Large intestine (tissue), 3 donors: ENCODE data around the gene SLC4A3. TPM values are rescaled to one million over a fixed set of nuclear protein-coding genes. Genes with fewer than 3 reads are reported as not detected.

ENCODE experiments used
- DNase-seq, 2 donors: peaks; one replicate each; pipeline versions ENCODE4 v3.0.0 to v3.0.0-alpha.2; 2013
- H3K27ac ChIP-seq: one replicate; pipeline ENCODE4 v1.5.1; 2013; ENCODE audit warnings: low read length
- H3K27me3 ChIP-seq: 2 replicates; pipeline ENCODE4 v1.6.1; 2013; ENCODE audit warnings: low read length; ENCODE audit not compliant: control insufficient read depth, insufficient read depth
- H3K36me3 ChIP-seq: 2 replicates; pipeline ENCODE4 v1.6.1; 2013; ENCODE audit warnings: low read length; ENCODE audit not compliant: control insufficient read depth, insufficient read depth
- H3K4me1 ChIP-seq: one replicate; pipeline ENCODE4 v1.6.1; 2013; ENCODE audit warnings: low read length; ENCODE audit not compliant: control insufficient read depth, insufficient read depth
- H3K4me3 ChIP-seq: one replicate; pipeline ENCODE4 v1.5.1; 2013; ENCODE audit warnings: low read length
- H3K9me3 ChIP-seq: one replicate; pipeline ENCODE4 v1.6.1; 2013; ENCODE audit warnings: mild to moderate bottlenecking, low read depth, low read length, moderate library complexity; ENCODE audit not compliant: control insufficient read depth
- WGBS: methylation state at CpG from one replicate; pipeline ENCODE4 v1.1.5; 2013; ENCODE audit warnings: low lambda C conversion rate; ENCODE audit not compliant: insufficient coverage; 5-methylcytosine and 5-hydroxymethylcytosine counted together
- polyA plus RNA-seq: library from polyadenylated mRNA; unstranded; fragments of 120-200 nt; gene quantifications from one replicate; pipeline ENCODE4 v1.2.1, GENCODE V29; 2013

SLC4A3 gene
- polyA plus RNA-seq, 1 donor, result 3.3 TPM

DNA sequence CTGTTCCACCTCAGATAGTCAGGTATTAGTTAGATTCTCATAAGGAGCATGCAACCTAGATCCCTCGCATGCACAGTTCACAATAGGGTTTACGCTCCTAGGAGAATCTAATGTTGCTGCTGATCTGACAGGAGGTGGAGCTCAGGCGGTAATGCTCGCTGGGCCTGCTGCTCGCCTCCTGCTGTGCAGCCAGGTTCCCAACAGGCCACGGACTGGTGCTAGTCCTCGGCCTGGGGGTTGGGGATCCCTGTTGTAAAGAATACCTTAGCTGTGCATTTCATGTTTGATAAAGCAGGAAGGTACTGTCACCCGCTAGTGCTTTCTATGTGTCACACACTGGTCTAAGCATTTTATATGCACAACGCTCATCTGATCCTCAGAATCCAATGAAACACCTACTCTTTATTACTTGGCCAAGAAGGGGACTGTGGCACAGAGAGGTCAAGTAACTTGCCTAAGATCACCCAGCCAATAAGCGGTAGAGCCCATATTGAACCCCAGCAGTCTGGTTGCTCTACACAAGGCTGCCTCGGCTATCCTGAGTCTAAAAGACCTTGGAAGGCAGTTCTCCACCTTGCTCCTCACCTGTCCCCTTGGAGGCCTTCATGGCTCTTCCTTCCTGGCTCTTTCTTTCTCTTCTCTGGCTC lies 35.8 kb downstream of the SLC4A3 start:
- no peak for DNase-seq
- no peaks in the 10 kb centered on the region for H3K27me3 ChIP-seq
- peaks cover 2% of the 10 kb centered on the region for H3K9me3 ChIP-seq
- H3K4me1 ChIP-seq, result no peaks in the 10 kb centered on the region
- H3K4me3 ChIP-seq, result no peak overlapping the region
- WGBS, result no CpG with 5 or more reads among the region's 11 CpGs
- no peaks in the 10 kb centered on the region for H3K36me3 ChIP-seq
- H3K27ac ChIP-seq, result no peak overlapping the region

DNA sequence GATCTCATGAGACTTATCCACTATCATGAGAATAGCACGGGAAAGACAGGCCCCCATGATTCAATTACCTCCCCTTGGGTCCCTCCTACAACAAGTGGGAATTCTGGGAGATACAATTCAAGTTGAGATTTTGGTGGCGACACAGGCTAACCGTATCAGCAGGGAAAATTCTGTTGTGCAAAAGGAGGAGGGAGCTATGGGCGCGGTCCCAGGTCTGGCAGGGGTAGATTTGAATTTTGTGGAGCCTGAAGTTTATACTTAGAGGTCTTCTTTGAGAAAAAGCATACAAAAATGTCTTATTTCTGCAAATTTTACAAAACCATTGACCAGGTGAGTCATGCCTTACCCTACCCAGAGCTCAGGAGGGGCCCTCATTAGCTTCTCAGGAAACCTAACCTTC lies 36.6 kb downstream of the SLC4A3 start:
- Histone ChIP-seq H3K9me3 (peaks cover 2% of the 10 kb centered on the region), H3K36me3 (no peaks in the 10 kb centered on the region), H3K4me1 (no peaks in the 10 kb centered on the region), H3K4me3 (no peak overlapping the region), H3K27me3 (no peaks in the 10 kb centered on the region), H3K27ac (no peak overlapping the region)
- DNase-seq, result no peak
- no CpG with 5 or more reads among the region's 5 CpGs for WGBS

DNA sequence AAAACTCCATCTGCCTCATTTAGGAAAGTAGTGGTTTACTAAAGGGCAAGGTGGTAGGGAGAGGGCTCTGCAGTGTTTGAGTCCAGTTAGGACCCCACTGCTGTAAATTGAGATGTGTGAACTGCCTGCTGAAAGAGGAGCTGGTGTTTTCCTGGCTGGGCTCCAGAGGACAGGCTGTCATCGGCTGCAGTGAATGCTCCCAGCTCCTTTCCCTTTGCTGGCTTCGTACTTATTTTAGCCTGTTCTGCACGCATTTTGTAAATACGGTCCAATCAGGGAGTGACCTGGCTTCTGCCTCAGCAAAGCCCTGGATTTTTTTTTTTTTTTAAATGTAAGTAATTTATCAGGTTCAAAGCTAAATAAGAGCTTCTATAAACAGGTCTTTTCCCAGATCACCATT lies 37.5 kb downstream of the SLC4A3 start:
- 89% methylated on average over 3 of the region's 4 CpGs for WGBS
- no peaks in the 10 kb centered on the region for H3K4me1 ChIP-seq
- no peaks in the 10 kb centered on the region for H3K36me3 ChIP-seq
- DNase-seq, result no peak
- no peak overlapping the region for H3K4me3 ChIP-seq
- H3K9me3 ChIP-seq, result peaks cover 2% of the 10 kb centered on the region
- H3K27me3 ChIP-seq, result no peaks in the 10 kb centered on the region
- H3K27ac ChIP-seq, result no peak overlapping the region

DNA sequence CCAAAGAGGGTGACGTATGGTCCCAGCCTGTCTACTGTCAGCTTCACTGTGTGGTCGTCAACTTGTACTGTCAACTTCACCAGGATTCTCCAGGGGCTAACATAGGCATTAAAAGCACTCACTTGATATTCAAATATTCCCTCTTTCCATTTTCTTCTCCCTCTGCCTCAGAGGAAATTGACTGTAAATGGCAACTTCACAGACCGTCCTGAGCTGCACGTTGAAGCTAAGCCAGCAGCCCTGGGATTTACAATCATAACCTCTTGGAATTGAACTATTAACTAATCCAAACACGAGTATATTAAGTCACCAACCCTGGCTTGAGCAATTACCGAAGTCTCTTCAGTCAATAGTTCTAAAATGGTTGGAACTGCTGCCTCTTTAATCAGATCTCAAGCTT lies 38.5 kb downstream of the SLC4A3 start:
- WGBS, result no CpG with 5 or more reads among the region's 6 CpGs
- H3K27me3 ChIP-seq, result no peaks in the 10 kb centered on the region
- no peak overlapping the region for H3K27ac ChIP-seq
- DNase-seq, result no peak
- peaks cover 2% of the 10 kb centered on the region for H3K9me3 ChIP-seq
- no peaks in the 10 kb centered on the region for H3K4me1 ChIP-seq
- no peaks in the 10 kb centered on the region for H3K36me3 ChIP-seq
- H3K4me3 ChIP-seq, result no peak overlapping the region

DNA sequence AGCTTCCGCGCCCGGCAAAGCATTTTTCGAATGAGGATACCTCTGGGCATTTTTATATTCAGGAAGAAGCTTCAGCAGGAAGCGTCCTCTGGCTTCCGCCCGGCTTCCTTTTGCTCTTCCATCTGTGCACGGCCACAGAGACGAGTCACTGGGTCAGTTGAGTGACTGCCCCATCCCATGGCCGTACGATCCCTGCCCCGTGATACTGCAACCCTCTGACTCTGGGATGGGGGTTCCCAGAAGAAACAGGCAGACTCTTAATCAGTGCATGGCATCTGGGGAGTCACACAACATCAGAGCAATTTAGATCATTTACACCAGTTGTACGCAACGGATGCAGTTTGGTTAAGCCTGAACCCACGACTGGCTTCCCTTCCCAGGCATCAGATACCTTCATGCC lies 40.9 kb downstream of the SLC4A3 start:
- DNase-seq, result no peak
- Histone ChIP-seq H3K27me3 (peaks cover 9% of the 10 kb centered on the region), H3K4me3 (no peak overlapping the region), H3K4me1 (no peaks in the 10 kb centered on the region), H3K9me3 (no peaks in the 10 kb centered on the region), H3K27ac (no peak overlapping the region), H3K36me3 (no peaks in the 10 kb centered on the region)
- WGBS, result no CpG with 5 or more reads among the region's 15 CpGs

DNA sequence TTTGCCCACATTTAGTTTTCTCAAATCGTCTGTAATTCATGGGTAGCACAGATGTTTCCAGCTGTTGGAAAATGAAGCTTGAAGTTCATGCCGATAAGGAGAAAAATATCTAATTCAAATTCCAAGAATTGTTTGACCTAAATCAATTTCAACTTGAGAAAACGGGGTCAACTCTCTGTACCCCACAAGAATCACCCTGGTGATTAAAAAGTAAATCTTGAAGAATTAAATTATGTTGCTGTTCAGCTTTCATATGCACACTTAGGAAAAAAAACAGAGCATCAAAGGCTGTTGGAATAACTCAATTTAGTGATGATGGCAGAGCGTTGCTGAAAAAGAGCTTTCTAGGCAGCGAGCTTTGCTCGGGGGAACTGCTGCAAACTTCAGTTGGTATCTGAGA lies 43.0 kb downstream of the SLC4A3 start:
- H3K27me3 ChIP-seq, result peaks cover 23% of the 10 kb centered on the region
- DNase-seq, result no peak
- WGBS, result 83% methylated on average over 1 of the region's 6 CpGs
- no peaks in the 10 kb centered on the region for H3K4me1 ChIP-seq
- H3K9me3 ChIP-seq, result no peaks in the 10 kb centered on the region
- no peaks in the 10 kb centered on the region for H3K36me3 ChIP-seq
- H3K27ac ChIP-seq, result no peak overlapping the region
- H3K4me3 ChIP-seq, result no peak overlapping the region

DNA sequence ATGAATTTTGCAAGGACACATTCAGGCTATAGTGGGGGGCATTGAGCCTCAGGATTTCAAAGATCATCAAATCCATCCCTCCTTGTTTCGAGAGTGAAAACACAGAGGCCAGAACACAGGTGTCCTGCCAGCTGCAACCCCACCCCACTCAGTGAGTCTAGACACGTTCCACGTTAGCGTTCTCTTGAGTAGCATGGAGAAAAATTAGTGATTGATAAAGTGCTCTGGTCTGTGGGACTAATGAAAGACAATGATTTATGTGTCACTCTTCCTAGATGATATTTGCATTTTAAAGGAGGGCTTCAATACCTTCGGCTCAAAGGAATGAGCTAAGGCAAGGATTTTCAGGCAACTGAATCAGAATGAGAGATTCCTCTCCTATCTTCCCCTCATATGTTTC lies 43.8 kb downstream of the SLC4A3 start:
- no peak overlapping the region for H3K27ac ChIP-seq
- H3K4me1 ChIP-seq, result no peaks in the 10 kb centered on the region
- no CpG with 5 or more reads among the region's 5 CpGs for WGBS
- no peak overlapping the region for H3K4me3 ChIP-seq
- H3K27me3 ChIP-seq, result peaks cover 28% of the 10 kb centered on the region
- no peaks in the 10 kb centered on the region for H3K9me3 ChIP-seq
- no peak for DNase-seq
- H3K36me3 ChIP-seq, result no peaks in the 10 kb centered on the region

DNA sequence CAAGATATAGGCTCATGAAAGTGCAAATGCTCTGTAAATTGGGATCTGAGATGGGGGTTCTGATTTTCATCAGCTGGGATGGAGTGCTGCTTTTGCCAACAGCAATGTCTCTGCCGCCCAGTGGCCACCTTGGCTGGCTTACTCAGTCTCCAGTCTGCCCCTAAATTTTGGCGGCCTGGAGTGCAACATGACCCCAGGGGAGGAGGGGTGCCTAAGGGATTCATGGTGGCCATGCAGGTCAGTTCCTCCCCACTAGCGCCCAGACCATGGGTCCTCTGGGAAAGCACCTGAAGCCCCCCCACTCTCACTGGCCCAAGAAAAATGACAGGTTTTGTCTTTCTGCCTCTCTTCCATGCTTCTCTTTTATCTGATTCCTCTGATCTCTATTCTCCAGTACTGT lies 45.0 kb downstream of the SLC4A3 start:
- Histone ChIP-seq H3K27ac (no peak overlapping the region), H3K4me3 (no peak overlapping the region), H3K9me3 (no peaks in the 10 kb centered on the region), H3K36me3 (no peaks in the 10 kb centered on the region), H3K27me3 (peaks cover 30% of the 10 kb centered on the region), H3K4me1 (no peaks in the 10 kb centered on the region)
- no CpG with 5 or more reads among the region's 3 CpGs for WGBS
- DNase-seq, result no peak

DNA sequence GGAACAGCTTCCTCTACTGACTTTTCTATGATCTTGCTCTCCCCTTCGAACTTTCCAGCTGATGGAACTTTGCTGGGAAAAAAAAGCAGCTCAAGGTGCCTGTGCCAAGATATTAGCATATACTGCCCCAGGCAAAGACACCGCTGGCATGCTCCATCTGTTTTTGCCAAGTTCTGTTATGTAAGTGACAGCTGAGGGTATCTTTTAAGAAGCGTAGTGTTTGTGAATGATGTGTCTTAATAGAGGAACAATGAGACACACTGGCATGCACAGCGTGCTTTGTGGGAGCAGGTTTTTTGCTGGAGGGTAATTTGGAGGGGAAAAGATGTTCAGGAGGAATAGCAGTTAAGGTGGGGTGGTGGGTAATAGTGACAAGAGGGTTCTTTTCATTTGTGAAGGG lies 47.8 kb downstream of the SLC4A3 start:
- Histone ChIP-seq H3K4me1 (no peaks in the 10 kb centered on the region), H3K36me3 (no peaks in the 10 kb centered on the region), H3K27ac (no peak overlapping the region), H3K4me3 (no peak overlapping the region), H3K9me3 (no peaks in the 10 kb centered on the region), H3K27me3 (peaks cover 30% of the 10 kb centered on the region)
- 100% methylated on average over 2 of the region's 4 CpGs for WGBS
- DNase-seq, result no peak

DNA sequence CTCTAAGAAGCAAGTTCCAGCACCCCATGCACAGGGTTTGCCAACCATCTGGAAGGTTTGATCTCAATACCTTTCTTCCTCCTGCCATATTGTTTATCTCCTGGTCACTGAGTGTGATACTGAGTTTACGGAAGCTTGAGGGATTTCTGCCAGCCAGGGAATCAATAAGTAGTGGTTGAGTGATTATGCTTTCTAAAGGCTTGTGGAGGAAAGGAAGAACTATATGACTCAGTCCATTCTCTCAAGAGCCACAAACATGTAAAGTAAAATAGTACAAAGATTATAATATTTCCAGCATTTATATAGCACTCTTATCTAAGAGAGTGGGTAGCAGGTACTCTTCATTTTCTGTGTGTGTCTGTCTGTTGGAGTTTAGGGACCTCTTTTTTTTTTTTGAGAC lies 49.2 kb downstream of the SLC4A3 start:
- no peak for DNase-seq
- Histone ChIP-seq H3K4me3 (no peak overlapping the region), H3K27me3 (peaks cover 28% of the 10 kb centered on the region), H3K27ac (no peak overlapping the region), H3K4me1 (no peaks in the 10 kb centered on the region), H3K36me3 (no peaks in the 10 kb centered on the region), H3K9me3 (no peaks in the 10 kb centered on the region)
- WGBS, result no CpG with 5 or more reads among the region's 1 CpG

DNA sequence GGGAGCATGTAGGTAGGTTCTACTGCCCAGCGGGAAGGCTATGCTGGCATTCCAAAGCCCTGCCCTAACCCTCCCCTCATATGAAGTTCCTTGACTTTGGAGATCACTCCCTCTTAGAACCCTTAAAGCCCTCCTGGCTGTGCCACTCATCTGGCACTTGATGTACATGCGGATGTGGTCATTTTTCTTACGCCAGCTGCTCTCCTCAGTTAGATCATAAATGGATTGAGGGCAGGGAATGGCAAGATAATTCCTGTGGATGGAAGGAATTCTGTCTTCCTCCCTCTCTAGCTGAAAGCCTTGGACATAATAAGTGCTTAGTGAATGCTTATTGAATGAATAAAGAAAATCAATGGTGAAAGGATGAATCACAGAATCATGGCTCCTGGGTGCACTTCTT lies 51.6 kb downstream of the SLC4A3 start:
- H3K27me3 ChIP-seq, result peaks cover 26% of the 10 kb centered on the region
- WGBS, result 100% methylated on average over 2 of the region's 3 CpGs
- H3K36me3 ChIP-seq, result no peaks in the 10 kb centered on the region
- H3K9me3 ChIP-seq, result no peaks in the 10 kb centered on the region
- H3K4me1 ChIP-seq, result no peaks in the 10 kb centered on the region
- H3K4me3 ChIP-seq, result no peak overlapping the region
- H3K27ac ChIP-seq, result no peak overlapping the region
- no peak for DNase-seq
